Prostate gland (tissue), 2 donors: ENCODE results near the gene ABCC8. TPM values are rescaled to one million over a fixed set of nuclear protein-coding genes. Genes with fewer than 3 reads are reported as not detected.

ENCODE experiments used
- DNase-seq: peaks from one replicate; pipeline ENCODE4 v3.0.0-alpha.2; 2019; ENCODE audit warnings: low spot score
- H3K27ac ChIP-seq, 2 donors: fragments of 200-600 bp; sonication (generic); 2 replicates each; pipeline ENCODE4 v1.5.1; 2017 to 2019
- H3K27me3 ChIP-seq: fragments of 200-600 bp; sonication (generic); replicated peaks from 2 replicates; pipeline ENCODE4 v1.5.1; 2019; ENCODE audit not compliant: insufficient read depth
- H3K36me3 ChIP-seq, 2 donors: fragments of 200-600 bp; sonication (generic); 1 replicate in 1 of 2; 2 replicates in 1 of 2; pipeline versions ENCODE4 v1.5.1 to v1.8.1; 2017 to 2019
- H3K4me1 ChIP-seq: fragments of 200-600 bp; sonication (generic); replicated peaks from 2 replicates; pipeline ENCODE4 v1.5.1; 2019
- H3K4me3 ChIP-seq, 2 donors: fragments of 200-600 bp; sonication (generic); 2 replicates each; pipeline ENCODE4 v1.5.1; 2017 to 2019
- H3K9me3 ChIP-seq: fragments of 200-600 bp; sonication (generic); 2 replicates; pipeline ENCODE4 v1.5.1; 2017
- CTCF ChIP-seq, 4 experiments: fragments of 200-600 bp in 2 of 4; fragments of 450-650 bp in 2 of 4; sonication (generic) in 2 of 4; IDR thresholded peaks; 1 replicate in 3 of 4; 2 replicates in 1 of 4; pipeline ENCODE4 v1.5.1; 2016 to 2019; ENCODE audit warnings: antibody characterized with exemption in 4 of 4, mild to moderate bottlenecking in 2 of 4, moderate library complexity in 2 of 4
- POLR2A ChIP-seq: fragments of 450-650 bp; IDR thresholded peaks from one replicate; pipeline ENCODE4 v1.6.1; 2016; ENCODE audit warnings: antibody characterized with exemption, mild to moderate bottlenecking
- POLR2AphosphoS5 ChIP-seq: sonication (generic); formaldehyde crosslinking; IDR thresholded peaks from one replicate; pipeline ENCODE4 v1.6.1; 2017; ENCODE audit warnings: antibody characterized with exemption
- WGBS: methylation state at CpG from one replicate; pipeline ENCODE4 v1.1.5; 2018; 5-methylcytosine and 5-hydroxymethylcytosine counted together
- intact Hi-C: fragments of 100-400 bp; cut with DNase I; formaldehyde crosslinking; loops from one replicate; pipeline ENCODE4 v1.14.2; 2022
- total RNA-seq, 2 donors: library from RNA; depleted of rRNA; stranded (reverse); fragments of >200 nt; gene quantifications; one replicate each; pipeline ENCODE4 v1.1.0, GENCODE V29; 2016

Gene ABCC8
- total RNA-seq, 2 donors from 2014 or later = 5.7 to 10.2 TPM

DNA sequence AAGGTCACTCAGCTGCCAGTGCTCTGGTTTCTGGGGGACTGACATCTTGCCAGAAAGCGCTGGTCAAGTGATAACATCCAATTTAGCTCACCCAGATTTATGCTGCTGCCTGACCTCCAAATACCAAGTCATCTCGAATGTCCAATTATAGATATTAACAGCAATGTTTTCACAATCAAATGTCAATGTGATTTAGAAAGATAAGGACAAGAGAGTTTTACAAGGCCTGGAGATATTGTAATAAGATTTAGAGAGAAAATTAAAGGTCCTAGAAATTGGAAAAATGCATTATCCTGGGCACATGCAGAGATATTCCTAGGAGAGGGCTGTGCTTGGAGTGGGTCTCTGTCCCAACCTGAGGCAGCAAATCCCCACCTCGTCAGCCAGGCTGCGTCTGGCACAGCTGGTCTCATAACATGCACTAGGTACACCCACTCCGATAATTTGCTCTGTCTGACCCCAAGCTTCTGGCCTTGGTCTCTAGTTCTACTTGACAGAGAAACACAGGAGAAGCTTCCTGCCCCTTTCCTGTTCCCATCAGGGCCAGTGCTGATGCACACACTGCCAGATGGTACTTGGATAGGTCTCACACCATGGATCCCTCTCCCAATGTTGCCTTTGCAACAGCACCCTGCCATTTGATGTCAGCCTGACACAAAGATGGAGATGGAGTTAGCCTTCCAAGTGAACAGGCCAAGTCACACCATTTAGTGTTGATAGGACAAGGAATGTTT lies 39.0 kb upstream of the ABCC8 start:
- no peak overlapping the region for H3K4me3 ChIP-seq
- WGBS = 46% methylated on average over 5 of the region's 5 CpGs
- TF ChIP-seq POLR2AphosphoS5 (no peak), CTCF (IDR thresholded peaks at IDR 0.05) (no peak), POLR2A (no peak)
- H3K27ac ChIP-seq = no peak overlapping the region
- no peaks in the 10 kb centered on the region for H3K9me3 ChIP-seq
- no peaks in the 10 kb centered on the region for H3K36me3 ChIP-seq
- no peaks in the 10 kb centered on the region for H3K27me3 ChIP-seq
- intact Hi-C loops = no loop called here
- H3K4me1 ChIP-seq = no peaks in the 10 kb centered on the region
- DNase-seq = no peak

DNA sequence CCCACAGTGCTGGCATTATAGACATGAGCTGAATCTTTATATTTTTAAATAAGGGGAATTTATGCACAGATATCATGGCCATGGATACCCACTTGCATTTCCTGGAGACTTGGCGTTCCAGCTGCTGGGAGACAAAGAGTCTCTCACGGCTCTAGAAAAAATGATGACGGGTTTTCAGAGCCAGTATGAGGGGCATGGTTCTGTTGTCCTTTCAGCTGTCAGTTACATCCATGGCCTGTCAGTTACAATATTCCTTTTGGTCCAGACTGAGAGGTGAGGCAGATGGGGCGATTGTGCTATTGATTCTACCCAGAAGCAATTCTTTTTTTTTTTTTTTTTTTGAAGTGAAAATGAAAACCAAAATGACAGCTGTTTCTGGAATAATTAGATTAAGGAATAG lies 37.8 kb upstream of the ABCC8 start:
- WGBS = 87% methylated on average over 4 of the region's 4 CpGs
- H3K9me3 ChIP-seq = no peaks in the 10 kb centered on the region

DNA sequence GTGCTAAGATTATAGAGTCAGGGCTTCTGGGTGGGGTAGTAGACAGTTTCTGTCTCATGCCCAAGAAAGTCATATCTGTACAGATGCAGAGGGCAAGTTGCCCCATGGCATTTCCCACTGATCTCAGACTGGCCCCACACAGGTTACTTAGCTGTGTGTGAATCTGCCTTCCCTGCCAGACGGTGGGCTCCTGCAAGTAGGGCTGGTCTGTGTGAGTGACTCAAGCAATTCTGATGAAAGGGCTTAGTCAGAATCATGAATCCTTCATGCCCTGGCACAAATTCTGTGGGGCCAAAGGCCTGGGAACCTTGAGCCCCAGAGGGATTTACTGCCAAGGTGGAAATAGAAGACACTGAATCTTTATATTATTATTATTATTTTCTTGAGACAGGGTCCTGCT lies 37.2 kb upstream of the ABCC8 start:
- no peaks in the 10 kb centered on the region for H3K27me3 ChIP-seq
- TF ChIP-seq POLR2A (no peak), CTCF (IDR thresholded peaks at IDR 0.05) (no peak), POLR2AphosphoS5 (no peak)
- H3K36me3 ChIP-seq = no peaks in the 10 kb centered on the region
- no peak overlapping the region for H3K27ac ChIP-seq
- H3K4me3 ChIP-seq = no peak overlapping the region
- intact Hi-C loops = no loop called here
- 88% methylated on average over 1 of the region's 1 CpG for WGBS
- no peak for DNase-seq
- H3K9me3 ChIP-seq = no peaks in the 10 kb centered on the region
- H3K4me1 ChIP-seq = no peaks in the 10 kb centered on the region

More for the DNA sequence above, 37.8 kb upstream of the ABCC8 start:
- Histone ChIP-seq H3K36me3 (no peaks in the 10 kb centered on the region), H3K4me1 (no peaks in the 10 kb centered on the region), H3K27ac (no peak overlapping the region), H3K27me3 (no peaks in the 10 kb centered on the region), H3K4me3 (no peak overlapping the region)
- intact Hi-C loops = no loop called here
- TF ChIP-seq CTCF (IDR thresholded peaks at IDR 0.05) = no peak
- TF ChIP-seq POLR2A = no peak
- TF ChIP-seq POLR2AphosphoS5 = no peak
- DNase-seq = no peak

GRCh38 chr11:17512101-17512500 lies 35.5 kb upstream of the ABCC8 start:
- intact Hi-C loops = no loop called here
- H3K27me3 ChIP-seq = no peaks in the 10 kb centered on the region
- no peaks in the 10 kb centered on the region for H3K9me3 ChIP-seq
- H3K4me3 ChIP-seq = no peak overlapping the region
- H3K4me1 ChIP-seq = no peaks in the 10 kb centered on the region
- no peaks in the 10 kb centered on the region for H3K36me3 ChIP-seq
- WGBS = 52% methylated on average over 2 of the region's 2 CpGs
- no peak for DNase-seq
- no peak overlapping the region for H3K27ac ChIP-seq
- no peak for TF ChIP-seq POLR2A
- TF ChIP-seq CTCF (IDR thresholded peaks at IDR 0.05) = no peak
- no peak for TF ChIP-seq POLR2AphosphoS5

GRCh38 chr11:17511571-17511970 lies 34.9 kb upstream of the ABCC8 start:
- TF ChIP-seq POLR2AphosphoS5 = no peak
- no peak for TF ChIP-seq POLR2A
- DNase-seq = no peak
- no peaks in the 10 kb centered on the region for H3K9me3 ChIP-seq
- no peak overlapping the region for H3K27ac ChIP-seq
- no peaks in the 10 kb centered on the region for H3K4me1 ChIP-seq
- 56% methylated on average over 3 of the region's 3 CpGs for WGBS
- intact Hi-C loops = no loop called here
- H3K27me3 ChIP-seq = no peaks in the 10 kb centered on the region
- no peak overlapping the region for H3K4me3 ChIP-seq
- H3K36me3 ChIP-seq = no peaks in the 10 kb centered on the region
